K562 (cell line): ENCODE results near the gene TSSK6. TPM values are rescaled to one million over a fixed set of nuclear protein-coding genes. Genes with fewer than 3 reads are reported as not detected.

Experiments used
- CBFA2T2 ChIP-seq: fragments of 450-650 bp; conservative IDR thresholded peaks from 2 replicates; pipeline ENCODE4 v1.6.1; 2017; ENCODE audit warnings: mild to moderate bottlenecking
- DACH1 ChIP-seq: fragments of 450-650 bp; IDR thresholded peaks from 2 replicates; pipeline ENCODE4 v1.6.1; 2018; ENCODE audit not compliant: partially characterized antibody
- EWSR1 ChIP-seq: fragments of 450-650 bp; IDR thresholded peaks from 2 replicates; pipeline ENCODE4 v1.6.1; 2018; ENCODE audit warnings: borderline replicate concordance, mild to moderate bottlenecking, low read depth, moderate library complexity; ENCODE audit not compliant: partially characterized antibody
- FOXP4 ChIP-seq: sonication (generic); formaldehyde crosslinking; IDR thresholded peaks from 2 replicates; pipeline ENCODE4 v1.8.0; 2022; ENCODE audit warnings: mild to moderate bottlenecking, missing genetic modification reagents, borderline replicate concordance
- KAT8 ChIP-seq: fragments of 450-650 bp; IDR thresholded peaks from 2 replicates; pipeline ENCODE4 v1.6.1; 2016; ENCODE audit warnings: low read depth, mild to moderate bottlenecking
- KLF6 ChIP-seq: fragments of 250-450 bp; sonication (Bioruptor Pico); IDR thresholded peaks from 2 replicates; pipeline ENCODE4 v1.4.0; 2020; ENCODE audit warnings: mild to moderate bottlenecking, moderate library complexity, borderline replicate concordance
- MTA2 ChIP-seq: fragments of 450-650 bp; IDR thresholded peaks from 2 replicates; pipeline ENCODE4 v1.6.1; 2016; ENCODE audit warnings: low read depth
- ZNF551 ChIP-seq: fragments of 250-450 bp; sonication (Bioruptor Pico); IDR thresholded peaks from 2 replicates; pipeline ENCODE4 v1.5.0; 2021; ENCODE audit warnings: mild to moderate bottlenecking, moderate library complexity
- polyA plus RNA-seq, 8 experiments: library from polyadenylated mRNA; depleted of rRNA in 4 of 8; stranded (reverse) in 5 of 8; unstranded in 3 of 8; fragments of >200 nt; fragmentation: Nextera tagmentation in 2 of 8; fragmentation: Illumina TruSeq in 1 of 8; extraction: Ambion mirVana in 2 of 8; extraction: Trizol in 1 of 8; gene quantifications; 2 replicates each; pipeline versions ENCODE4 v1.2.1 to v1.2.3, GENCODE V29; 2011 to 2014; ENCODE audit warnings: inconsistent platforms in 1 of 8, missing spikeins in 1 of 8
- total RNA-seq, 7 experiments: library from RNA; depleted of rRNA in 6 of 7; stranded (reverse); fragments of >200 nt in 6 of 7; fragmentation: Illumina TruSeq in 2 of 7; extraction: Trizol in 2 of 7; gene quantifications; 2 replicates each; pipeline versions ENCODE4 v1.2.1 to v1.2.3, GENCODE V29; 2011 to 2021; ENCODE audit warnings: low replicate concordance in 1 of 7

The TSSK6 gene
- total and polyA plus RNA-seq, 9 of the 15 experiments (the other 6 are each of a cell fraction or from before 2014, with no cell fraction given): 0.21 to 2.6 (median 1.5) TPM; not detected in 3

GRCh38 chr19:19551853-19552192 is 36.5 kb upstream of the TSSK6 start (continued):
- TF ChIP-seq FOXP4 (CRISPR knock-in tag): no peak
- no peak for TF ChIP-seq CBFA2T2
- no peak for TF ChIP-seq EWSR1
- TF ChIP-seq KAT8: no peak
- no peak for TF ChIP-seq ZNF551
- TF ChIP-seq KLF6 (CRISPR knock-in tag): no peak
- TF ChIP-seq MTA2: no peak
- TF ChIP-seq DACH1: no peak
